H54 (cell line): Measurements from ENCODE around the gene CCNA2.

ENCODE experiments used
- DNase-seq: peaks from one replicate; pipeline ENCODE4 v3.0.0; 2011; ENCODE audit warnings: low spot score, mixed read lengths; ENCODE audit not compliant: insufficient read length
- FAIRE-seq: peaks from 3 replicates; lab custom pipeline; 2011; peaks lifted over from hg19 to GRCh38; lab: Jason Lieb, UNC
- POLR2A ChIP-seq: IDR thresholded peaks from 2 replicates; pipeline ENCODE4 v1.6.1; 2011; ENCODE audit warnings: low read depth, mild to moderate bottlenecking, low read length

CCNA2 gene

DNA sequence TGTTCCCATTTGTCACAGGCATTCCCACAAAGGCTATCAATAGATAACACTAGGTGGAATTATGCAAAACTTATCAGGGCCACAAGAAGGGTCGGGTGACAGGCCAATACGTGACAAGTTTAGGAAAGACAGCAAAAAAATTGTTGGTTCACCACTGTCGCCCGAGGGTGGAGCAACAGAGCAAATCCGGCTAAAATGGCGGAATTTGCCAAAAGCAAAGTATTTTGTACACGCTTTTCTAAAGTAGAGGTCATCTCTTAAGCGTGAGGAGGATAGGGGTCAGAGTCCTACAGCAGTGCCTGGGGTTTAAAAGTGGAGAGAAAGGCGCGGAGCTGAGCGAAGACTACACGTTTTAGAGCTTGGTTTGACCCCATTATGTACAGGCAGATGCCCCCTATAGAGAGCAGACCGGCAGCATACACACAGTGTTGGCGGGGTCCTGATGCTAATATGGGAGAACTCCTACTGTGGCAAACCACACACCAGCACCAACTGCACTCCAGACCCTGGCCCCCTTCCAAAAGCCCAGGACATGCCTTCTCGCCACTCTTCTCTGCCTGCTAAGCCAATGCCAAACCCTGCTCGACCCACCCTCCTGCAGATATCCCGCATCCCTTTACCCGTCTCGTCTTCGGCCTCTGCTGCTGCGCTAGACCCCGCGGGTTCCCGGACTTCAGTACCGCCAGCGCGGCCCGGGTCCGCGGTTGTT is 733 bp downstream of the CCNA2 start:
- DNase-seq (no peak), FAIRE-seq (no peak)
- TF ChIP-seq POLR2A = peak; percentile 23

DNA sequence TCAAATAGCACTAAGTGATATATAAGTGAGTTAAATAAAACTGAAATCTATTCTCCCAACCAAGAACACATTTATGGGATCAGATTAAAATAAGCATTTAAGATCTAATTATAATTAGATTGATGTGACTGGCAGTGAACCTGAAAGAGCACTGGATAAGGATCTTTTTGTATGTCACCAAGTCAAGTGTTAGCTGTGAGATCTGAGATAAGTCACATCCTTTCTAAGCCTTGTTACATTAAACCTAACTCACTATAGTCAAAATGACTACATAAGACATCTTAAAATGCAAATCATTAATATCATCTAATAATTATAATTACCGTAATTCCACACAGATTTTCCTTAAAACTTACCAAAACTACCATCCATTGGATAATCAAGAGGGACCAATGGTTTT is 1.6 kb downstream of the CCNA2 start:
- FAIRE-seq (no peak), DNase-seq (no peak)
- TF ChIP-seq POLR2A = no peak

DNA sequence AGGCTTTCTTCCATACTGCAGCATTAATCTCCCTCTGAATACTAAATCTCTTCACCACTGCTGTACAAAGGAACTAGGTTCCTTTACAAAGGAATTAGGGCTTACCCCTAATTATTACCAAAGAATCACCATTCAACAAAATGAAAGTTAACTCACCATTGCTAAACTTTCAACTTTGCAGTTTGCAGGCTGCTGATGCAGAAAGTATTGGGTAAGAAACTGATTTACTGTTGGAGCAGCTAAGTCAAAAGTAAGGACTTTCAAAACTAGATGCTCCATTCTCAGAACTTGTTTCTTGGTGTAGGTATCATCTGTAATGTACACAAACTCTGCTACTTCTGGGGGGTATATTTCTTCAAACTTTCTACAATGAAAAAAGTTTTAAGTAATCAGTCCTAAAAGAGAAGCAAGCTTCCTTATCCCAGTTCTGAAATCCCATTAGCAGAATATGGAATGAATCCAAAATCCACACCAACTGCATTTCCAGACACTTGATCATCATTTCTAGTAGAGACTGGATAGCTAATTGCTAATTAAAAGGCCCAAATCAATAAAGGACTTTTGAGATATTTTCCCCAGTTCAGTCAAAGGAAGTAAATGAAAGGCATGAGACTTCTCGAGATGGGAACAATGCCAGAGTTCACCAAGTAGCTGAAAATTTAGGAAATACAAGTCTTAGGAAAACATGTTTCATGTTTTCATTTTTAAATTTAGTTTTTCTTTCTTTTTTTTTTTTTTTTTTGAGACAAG is 4.3 kb downstream of the CCNA2 start:
- DNase-seq (no peak), FAIRE-seq (no peak)
- TF ChIP-seq POLR2A = no peak

DNA sequence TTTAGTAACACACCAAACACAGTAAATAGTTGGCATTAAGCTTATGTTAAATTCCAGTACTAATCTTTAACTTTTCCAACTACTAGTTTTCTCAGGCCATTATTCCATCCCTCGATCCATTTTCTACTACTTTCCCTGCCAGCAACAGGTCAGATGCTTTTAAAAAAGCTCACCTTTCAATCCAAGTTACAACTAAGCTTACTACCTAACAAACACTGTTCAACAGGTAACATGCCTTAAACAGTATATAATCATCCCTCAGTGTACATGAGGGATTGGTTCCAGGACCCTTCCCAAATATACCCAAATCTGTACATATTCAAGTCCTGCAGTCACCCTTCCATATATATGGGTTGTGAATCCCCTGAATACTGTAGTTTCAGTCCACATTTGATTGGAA is 5.5 kb downstream of the CCNA2 start:
- FAIRE-seq (no peak), DNase-seq (no peak)
- TF ChIP-seq POLR2A = no peak

DNA sequence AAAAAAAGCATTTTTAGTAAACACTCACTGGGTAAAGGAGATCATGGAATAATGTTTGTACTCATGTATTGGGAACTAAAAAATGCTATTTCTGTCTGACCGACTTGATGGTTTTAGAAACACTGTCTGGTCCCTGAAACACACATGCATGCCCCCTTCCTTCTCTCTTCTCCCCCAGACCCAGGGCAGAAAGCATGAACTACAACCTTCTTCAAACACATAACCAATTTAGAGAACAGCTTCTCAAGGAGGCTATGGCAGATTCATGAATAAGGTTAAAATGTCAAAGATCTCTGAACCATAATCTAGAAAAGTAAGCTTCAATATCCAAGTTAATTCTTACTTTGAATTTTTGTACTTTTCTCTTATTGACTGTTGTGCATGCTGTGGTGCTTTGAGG is 6.0 kb downstream of the CCNA2 start:
- no peak for DNase-seq
- no peak for FAIRE-seq
- TF ChIP-seq POLR2A = no peak

DNA sequence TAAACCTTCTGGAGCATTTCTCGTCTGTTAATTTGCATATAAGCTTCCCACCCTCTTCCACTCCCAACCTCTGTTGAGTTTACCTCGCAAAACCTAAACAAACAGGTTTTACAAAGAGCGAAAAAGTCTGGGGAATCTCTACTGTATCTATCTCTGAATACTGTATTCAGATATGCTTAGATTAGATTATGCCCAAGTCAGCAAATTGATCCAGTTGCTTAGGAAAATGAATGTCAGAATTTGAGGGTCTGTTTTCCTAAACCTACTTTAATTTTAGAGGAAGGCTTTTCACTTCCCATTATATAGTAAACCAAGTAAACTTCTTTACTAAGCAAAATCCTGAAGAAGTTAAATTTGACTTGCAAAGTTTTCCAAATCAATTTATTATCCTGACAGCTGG is 6.7 kb downstream of the CCNA2 start:
- no peak for DNase-seq
- TF ChIP-seq POLR2A = no peak
- FAIRE-seq = no peak

DNA sequence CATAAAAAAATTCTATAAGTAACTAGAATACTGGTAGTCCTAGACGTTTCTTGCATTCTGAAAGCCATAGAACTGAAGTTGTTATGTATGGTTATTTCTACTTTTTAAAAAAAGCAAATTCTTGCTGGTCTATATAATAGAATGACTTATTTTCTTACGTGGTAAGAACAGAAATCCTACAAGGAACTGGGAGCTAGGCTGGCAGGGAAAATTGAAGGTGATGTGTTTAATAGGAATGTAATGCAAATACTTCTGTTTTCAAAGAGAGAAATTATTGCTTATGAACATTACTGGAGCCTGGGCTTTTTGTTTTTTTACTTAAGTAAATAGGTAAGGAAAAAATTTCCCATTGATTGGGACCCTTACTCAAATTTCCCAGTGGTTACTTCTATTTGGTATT is 8.9 kb downstream of the CCNA2 start:
- TF ChIP-seq POLR2A = no peak
- no peak for FAIRE-seq
- DNase-seq = no peak

DNA sequence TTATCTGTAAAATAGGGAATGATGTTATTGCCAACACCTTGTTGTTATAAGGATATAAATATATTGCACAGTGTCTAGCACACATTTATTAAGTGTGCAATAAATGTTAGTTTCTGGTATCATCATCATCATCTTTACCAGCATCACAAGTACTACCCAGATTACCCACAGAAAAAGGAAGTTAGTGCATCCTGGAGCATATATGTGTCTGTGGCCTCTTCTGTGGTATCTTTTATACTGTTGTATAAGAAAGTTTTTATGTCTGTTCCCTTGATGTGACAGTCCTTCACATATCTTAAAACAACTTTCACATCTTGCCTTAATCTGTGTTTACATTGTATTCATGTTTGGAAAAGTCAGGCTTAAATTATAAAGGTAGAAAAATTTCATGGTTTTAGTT is 12.6 kb downstream of the CCNA2 start:
- TF ChIP-seq POLR2A = no peak
- FAIRE-seq (no peak), DNase-seq (no peak)

DNA sequence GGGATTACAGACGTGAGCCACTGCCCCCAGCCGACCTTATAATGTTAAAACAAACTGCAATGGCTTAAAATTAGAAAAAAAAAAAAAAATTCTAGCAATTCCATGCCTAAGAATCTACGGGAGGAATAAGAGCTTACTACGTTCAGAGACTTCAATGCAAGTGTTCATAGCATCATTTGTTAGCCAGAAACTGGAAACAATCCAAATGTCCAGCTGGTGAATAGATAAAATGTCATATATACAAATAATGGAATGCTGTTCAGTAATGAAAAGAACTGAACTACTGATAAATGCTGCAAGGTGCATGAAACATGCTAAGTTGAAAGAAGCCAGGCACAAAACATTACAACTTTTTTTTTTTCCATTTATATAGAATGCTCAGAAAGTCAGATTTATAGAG is 17.3 kb downstream of the CCNA2 start:
- no peak for FAIRE-seq
- no peak for TF ChIP-seq POLR2A
- no peak for DNase-seq

DNA sequence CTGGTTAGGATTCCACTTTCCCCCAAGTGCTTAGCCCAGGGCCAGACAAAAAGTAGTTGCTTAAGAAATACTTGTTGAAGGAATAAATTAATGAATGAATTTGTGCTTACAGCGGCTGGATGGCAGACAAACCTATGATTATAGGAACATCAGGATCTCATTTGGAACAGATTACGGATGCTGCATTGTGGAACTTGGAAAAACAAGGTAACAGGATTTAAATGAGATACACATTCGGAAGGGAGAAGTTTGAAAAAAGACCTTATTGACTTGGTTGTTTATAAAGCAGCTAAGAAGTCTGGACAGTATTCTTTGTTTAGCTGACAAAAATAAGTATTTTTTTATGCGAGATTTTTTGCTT is 22.0 kb downstream of the CCNA2 start:
- FAIRE-seq (no peak), DNase-seq (no peak)
- no peak for TF ChIP-seq POLR2A

DNA sequence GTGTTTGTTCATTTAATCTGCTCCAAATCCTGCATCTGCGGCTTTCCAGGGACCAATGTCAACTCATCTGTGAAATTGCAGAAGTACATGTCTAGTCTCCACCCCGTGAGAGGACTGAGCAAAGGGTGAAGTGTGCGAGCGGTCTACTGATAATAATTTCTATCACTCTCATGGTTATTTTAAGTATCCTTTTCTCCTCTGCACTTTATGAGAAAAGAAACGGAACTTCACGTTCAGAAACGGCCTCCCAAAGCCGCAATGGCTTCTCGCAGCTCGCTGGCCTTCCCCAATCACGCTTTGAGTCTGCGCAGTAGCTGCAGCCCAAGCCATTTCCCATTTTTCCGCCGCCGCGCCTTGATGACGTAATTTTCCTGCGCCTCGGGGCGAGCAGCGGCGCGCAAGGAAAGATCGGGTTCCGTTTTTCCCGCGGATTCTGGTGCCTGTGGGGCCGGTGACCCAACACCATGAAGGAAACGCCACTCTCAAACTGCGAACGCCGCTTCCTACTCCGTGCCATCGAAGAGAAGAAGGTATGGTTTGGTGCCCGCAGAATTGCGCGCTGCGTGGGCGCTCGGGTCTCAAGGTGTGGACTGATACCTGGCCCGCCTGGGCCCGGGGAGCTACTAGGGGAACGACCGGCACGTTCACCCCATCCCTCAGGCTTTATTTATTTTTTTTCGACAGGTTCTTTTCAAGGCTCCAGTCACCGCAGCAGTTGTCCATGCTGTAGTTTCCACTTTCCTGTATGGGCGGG is 22.5 kb downstream of the CCNA2 start, which contains the start of gene EXOSC9:
Gene EXOSC9, plus strand, starts transcription at position 363 of the 754 bp plus-strand sequence. Its CDS starts 102 bp downstream, at position 465.
- DNase-seq (peak; percentile 31), FAIRE-seq (peak; percentile 69)
- TF ChIP-seq POLR2A = peak; percentile 79

DNA sequence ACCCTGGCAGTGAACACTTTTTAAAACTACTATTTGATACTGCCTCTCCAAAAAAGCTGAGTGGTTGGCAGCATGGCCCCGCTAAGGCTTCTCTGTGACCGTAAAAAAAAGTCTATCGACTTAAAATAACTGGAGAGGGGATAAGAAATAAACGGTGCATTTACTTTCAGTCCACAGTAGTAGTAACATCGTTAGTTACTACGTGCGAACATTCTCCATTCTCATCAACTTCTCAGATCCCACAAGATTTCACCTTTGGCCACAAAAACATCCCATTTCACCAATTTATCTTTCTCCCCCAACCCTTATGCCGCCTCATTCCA is 23.1 kb downstream of the CCNA2 start:
- no peak for DNase-seq
- no peak for FAIRE-seq

DNA sequence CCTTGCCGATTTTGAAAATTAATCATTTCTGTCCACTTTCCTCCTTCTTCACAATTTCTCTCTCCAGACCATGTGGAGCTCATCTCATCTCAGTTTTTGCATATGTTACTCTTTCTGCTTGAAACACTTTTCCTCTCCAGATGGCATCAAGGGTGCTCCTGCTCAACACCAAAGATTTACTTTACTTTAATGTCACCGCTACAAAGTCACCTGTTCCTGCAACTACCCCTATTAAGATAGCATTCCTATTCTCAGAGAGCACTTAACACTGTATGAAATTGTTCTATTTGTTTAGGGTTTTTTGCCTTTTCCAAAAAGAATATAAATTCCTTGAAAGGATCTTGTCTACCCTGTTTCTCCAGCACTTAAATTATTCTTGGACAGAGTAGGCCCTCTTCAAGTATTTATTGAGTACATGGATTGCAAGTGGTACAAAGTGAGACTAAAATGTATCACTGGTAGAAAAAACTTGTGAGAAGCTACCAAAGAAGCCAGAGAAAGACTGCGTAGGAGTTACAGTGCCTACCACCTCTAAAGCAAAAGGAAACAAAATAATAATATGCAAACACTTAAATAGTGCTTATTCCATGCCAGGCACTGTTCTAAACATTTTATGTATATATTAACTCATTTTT is 23.7 kb downstream of the CCNA2 start:
- no peak for TF ChIP-seq POLR2A
- no peak for FAIRE-seq
- DNase-seq = no peak

More for the DNA sequence above, 23.1 kb downstream of the CCNA2 start:
- TF ChIP-seq POLR2A = no peak
